GM12872 (cell line): Measurements from ENCODE around the gene RPL29.

ENCODE experiments used
- TF ChIP-seq, protein P1 (sequence below): IDR thresholded peaks from 3 replicates; pipeline ENCODE4 v1.5.1; 2011; ENCODE audit warnings: low read depth, mild to moderate bottlenecking, low read length, moderate library complexity; ENCODE audit not compliant: insufficient read depth

The RPL29 gene

DNA sequence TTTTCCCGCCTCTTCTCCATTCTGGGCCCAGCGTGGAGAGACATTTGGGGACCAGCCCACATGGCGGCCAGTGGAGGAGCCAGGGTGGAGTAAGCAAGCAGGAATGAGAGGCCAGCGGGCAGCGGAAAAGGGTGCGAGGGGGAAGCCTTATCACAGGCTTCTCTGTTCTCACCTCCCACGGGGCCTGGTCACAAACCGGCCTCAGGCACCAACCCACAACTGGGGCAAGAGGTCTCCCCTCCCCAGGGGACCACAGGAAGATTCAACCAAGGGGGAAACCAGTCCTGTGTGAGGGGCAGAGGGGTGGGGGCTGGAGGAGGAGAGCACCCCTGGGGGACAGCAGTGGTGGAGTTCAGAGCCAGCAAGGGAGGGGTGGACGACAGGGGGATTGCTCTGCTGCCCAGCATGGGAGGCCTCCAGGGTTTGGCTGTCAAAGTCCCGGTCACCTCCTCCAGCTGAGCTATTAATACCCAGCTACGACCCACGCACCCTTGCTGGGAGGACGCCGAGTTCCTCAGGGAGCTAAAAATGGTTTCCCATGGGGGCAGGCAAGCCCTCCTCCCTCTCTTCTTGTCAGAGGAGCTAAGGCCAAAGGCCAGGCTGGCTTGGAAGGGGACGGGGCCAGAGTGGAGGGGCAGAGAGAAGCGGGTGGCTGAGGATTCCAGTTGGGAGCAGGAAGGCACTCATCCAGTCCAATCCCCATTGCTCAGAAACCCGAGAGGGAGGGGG, 23.8 kb upstream of the RPL29 start:
- TF ChIP-seq, protein P1, sequence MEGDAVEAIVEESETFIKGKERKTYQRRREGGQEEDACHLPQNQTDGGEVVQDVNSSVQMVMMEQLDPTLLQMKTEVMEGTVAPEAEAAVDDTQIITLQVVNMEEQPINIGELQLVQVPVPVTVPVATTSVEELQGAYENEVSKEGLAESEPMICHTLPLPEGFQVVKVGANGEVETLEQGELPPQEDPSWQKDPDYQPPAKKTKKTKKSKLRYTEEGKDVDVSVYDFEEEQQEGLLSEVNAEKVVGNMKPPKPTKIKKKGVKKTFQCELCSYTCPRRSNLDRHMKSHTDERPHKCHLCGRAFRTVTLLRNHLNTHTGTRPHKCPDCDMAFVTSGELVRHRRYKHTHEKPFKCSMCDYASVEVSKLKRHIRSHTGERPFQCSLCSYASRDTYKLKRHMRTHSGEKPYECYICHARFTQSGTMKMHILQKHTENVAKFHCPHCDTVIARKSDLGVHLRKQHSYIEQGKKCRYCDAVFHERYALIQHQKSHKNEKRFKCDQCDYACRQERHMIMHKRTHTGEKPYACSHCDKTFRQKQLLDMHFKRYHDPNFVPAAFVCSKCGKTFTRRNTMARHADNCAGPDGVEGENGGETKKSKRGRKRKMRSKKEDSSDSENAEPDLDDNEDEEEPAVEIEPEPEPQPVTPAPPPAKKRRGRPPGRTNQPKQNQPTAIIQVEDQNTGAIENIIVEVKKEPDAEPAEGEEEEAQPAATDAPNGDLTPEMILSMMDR = no peak

DNA sequence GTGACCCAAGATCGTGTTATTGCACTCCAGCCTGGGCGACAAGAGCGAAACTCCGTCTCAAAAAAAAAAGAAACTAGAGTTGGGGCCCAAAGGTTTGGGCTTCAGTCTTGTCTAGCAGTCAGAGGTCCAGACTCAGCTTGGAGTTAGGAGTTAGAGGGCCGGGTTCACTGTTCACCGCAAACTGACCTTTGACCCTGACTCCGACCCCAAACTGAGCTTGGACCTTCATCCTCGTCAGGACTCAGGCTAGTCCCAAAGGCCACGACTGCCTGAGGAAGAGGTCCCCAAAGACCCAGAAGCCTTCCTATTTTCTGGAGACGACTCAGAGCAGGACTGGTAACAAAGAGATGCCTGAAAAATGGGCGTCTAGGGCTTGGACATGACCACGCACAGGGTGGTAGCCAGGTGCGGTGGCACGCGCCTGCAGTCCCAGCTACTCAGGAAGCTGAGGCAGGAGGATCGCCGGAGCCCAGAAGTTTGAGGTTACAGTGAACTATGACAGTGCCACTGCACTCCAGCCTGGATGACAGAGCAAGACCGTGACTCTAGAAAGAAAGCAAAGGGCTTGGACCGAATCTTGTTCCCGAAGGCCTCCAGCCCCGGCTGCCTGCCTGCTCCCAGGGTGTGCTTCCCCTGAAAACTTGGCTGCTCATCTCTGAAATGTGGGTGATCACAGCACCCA, 22.8 kb upstream of the RPL29 start:
- TF ChIP-seq, protein P1 = no peak

DNA sequence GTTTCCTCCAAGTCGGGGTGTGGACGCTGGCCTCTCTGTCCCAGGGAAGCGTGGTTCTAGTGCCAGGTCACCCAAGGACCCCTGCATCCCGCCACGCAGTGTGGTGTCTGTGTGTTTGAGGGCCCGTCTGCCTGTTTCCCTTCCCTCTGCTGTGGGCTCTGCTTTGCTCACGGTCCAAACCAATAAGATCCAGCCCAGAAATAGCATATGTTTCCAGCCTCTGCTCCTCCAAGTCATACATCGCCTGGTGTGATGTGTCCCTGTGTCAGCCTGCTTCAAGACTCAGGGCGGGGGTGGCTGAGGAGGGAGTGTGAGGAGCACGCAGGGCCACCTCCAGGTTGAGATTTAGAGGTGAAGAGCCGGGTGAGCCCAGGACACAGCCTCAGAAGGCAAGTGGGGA, 21.9 kb upstream of the RPL29 start:
- TF ChIP-seq, protein P1 = no peak

DNA sequence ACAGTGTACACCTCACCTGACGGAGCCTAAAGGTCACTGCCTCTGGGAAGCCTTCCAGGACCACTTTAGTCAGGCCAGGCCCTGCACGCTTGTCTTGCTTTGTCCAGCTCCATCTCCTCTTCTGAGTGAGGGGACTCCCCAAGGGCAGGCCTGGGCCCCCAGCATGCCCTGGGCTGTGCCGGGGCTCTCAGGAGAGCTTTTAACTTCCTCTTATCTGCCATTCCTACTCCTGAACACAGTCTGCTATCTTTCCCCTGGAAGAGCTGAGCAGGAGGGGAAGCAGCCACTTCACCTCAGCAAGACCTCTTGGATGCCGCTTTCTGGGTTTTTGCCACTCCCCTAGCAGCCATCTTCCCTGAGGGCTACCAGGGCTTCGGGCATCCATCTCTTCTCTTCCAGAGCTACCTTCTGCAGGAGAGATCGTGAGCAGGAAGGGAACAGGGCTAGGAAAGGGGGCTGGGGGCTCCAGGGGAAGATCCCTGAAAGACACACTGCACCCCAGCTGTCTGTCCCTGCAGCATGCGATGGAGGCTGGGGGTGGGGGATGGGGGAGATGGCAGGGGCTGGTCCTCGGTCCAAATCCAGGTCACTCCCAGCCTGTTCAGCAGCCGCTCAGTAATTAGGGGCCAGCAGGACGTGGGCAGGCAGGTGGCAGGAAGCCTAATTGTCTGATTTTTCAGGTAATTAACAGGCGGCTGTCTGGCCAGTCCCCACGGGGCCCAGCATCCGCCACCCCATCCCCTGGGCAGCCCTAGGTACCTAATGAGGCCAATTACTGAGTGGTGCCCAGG, 19.9 kb upstream of the RPL29 start:
- TF ChIP-seq, protein P1 = no peak

DNA sequence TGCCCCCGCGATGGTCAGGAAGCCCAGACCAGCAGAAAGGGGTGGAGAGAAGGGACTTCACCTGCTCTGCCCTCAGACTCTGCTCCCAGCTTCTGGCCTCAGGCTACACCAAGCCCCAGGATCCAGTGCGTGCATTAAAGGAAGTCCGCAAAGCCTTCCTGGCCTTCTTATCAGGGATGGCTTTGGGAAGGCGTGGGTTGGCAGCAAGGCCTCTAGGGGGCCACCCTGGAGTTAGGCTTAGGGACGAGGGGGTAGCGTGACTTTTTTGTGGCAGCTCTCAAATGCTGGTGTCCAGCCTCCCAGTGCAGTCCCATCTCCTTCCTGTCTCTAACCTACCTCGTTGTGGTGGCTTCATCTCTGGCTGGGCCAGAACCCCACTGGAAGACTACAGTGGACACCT, 18.9 kb upstream of the RPL29 start:
- TF ChIP-seq, protein P1 = peak; percentile 44; the same call in 1 of the 3 replicates

DNA sequence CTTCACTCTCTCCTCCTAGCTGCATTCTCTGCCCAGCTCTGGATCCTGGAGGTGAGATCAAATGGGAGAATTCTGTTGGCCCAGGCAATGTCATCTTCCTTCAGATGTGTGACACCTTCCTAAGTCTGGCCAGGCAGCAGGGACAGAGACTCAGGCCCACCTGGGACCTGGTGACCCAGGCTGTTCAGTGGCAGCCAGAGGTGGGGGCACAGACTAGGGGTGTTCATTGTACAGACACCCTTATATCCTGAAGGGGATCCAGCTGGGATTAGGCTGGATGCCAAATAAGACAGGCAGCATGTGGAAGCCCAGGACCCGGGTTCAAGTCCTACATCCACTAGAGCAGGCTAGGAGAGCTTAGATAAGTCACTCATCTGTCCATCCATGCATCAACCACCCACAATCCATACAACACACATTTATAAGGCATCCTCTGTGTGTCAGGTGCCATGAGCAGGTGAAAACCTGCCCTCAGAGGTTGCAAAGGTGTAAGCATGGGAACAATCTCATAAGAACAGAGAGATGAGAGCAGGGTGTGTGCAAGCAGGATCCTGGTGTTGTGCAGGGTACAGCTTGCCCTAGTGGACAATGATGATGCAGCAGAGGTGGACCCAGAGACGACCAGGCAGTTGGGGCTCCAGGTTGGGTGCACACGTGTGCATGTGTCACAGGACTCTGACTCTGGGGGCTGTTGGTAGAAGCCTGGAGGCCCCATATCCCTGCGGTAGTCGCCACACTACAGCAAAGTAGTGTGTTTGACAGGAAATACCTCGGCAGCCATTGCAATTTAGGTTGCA, 18.3 kb upstream of the RPL29 start:
- TF ChIP-seq, protein P1 = no peak
